ENCODE data around the gene CAMTA1.

CAMTA1 gene

DNA sequence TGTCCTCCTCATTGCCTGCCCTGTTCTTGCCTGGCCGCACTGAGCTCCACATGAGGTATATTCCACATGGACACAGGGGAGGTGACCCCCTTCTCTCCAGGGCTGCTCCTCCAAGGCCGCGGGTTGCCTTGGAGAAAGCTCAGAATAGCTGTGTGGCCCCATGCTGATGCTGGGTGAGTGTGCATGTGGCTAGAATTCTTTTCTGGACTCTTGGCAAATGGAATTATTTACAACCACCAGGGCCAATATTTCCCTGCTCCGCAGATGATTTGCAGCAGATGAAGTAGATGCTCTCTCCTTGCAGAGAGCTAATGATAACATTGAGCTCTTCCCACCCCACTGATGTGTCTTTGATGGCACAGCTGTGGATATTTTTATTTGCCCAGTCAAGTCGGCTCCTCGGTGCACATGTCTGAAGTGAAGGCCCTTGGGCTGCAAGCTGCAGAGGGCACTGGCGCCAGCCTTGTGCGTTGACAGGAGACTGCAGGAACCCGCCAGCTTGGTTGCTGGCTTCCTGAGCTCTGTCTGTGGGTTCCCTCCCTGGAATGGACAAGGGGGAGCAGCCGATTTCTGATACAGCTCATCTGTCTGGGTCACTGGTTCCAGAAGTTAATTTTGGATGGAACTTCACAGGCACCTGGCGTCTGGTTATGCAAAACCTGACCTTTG is 581.2 kb downstream of the CAMTA1 start:
- Histone ChIP-seq H4K20me1 (ENCODE audit: low read depth, low read length) (no peaks in the 10 kb centered on the region), H3K27me3 (ENCODE audit: low read length) (no peaks in the 10 kb centered on the region), H3K4me3 (ENCODE audit: insufficient read depth, low read length, poor library complexity, severe bottlenecking) (no peak overlapping the region), H2AFZ (ENCODE audit: low read depth, low read length, severe bottlenecking) (no peak overlapping the region), H3K27ac (ENCODE audit: low read depth, low read length) (no peak overlapping the region), H3K9me3 (ENCODE audit: insufficient read depth, low read length) (no peaks in the 10 kb centered on the region), H3K36me3 (ENCODE audit: low read length) (no peaks in the 10 kb centered on the region), H3K9ac (ENCODE audit: low read length) (no peak overlapping the region), H3K79me2 (ENCODE audit: insufficient read depth, low read length) (no peaks in the 10 kb centered on the region), H3K4me2 (ENCODE audit: low read depth, low read length, poor library complexity, severe bottlenecking) (no peak overlapping the region), H3K9me2 (replicated peaks; ENCODE audit: insufficient read depth, low read length) (no peaks in the 10 kb centered on the region), H3F3A (ENCODE audit: insufficient read depth) (no peaks in the 10 kb centered on the region)
- TF ChIP-seq, protein P1, sequence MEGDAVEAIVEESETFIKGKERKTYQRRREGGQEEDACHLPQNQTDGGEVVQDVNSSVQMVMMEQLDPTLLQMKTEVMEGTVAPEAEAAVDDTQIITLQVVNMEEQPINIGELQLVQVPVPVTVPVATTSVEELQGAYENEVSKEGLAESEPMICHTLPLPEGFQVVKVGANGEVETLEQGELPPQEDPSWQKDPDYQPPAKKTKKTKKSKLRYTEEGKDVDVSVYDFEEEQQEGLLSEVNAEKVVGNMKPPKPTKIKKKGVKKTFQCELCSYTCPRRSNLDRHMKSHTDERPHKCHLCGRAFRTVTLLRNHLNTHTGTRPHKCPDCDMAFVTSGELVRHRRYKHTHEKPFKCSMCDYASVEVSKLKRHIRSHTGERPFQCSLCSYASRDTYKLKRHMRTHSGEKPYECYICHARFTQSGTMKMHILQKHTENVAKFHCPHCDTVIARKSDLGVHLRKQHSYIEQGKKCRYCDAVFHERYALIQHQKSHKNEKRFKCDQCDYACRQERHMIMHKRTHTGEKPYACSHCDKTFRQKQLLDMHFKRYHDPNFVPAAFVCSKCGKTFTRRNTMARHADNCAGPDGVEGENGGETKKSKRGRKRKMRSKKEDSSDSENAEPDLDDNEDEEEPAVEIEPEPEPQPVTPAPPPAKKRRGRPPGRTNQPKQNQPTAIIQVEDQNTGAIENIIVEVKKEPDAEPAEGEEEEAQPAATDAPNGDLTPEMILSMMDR (IDR thresholded peaks at IDR 0.05; ENCODE audit: insufficient read depth, low read length, poor library complexity, severe bottlenecking), result no peak
- no peak for TF ChIP-seq EZH2phosphoT487 (conservative IDR thresholded peaks at IDR 0.05; ENCODE audit: low read length)

DNA sequence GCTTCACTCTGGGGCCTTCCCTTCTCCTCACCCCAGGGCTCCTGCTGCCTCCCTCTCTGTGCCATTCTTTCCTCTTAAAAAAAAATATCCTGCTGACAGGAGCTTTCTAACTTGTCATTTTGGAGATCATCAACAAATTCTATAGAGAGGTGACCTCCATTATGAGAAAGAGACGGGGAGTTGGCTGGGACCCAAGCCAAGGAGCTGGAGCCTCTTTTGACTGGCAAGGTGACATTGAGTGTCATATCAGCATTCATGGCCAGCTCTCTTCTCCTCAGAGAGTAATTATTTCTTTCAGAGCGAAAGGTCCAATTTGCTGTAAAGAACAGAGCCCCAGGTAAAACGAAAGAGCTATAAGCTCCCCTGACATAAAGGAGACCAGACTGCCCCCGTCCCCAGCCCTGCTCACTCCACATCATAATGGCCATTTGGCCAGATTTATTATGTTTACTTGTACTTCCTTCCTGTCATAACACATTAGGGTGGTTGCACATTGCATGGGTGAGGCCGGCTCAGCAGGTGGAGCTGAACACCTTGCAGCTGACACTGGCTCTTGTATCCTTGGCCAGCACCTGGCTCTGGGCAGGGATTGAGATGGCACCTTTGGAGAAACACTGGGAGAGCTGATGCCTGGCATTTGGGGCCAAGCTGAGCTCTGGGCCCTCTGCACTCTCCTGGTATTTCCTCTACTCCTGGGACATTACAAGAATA is 581.9 kb downstream of the CAMTA1 start:
- no peaks in the 10 kb centered on the region for H4K20me1 ChIP-seq (ENCODE audit: low read depth, low read length)
- H3K9me2 ChIP-seq (replicated peaks; ENCODE audit: insufficient read depth, low read length), result no peaks in the 10 kb centered on the region
- H3K4me3 ChIP-seq (ENCODE audit: insufficient read depth, low read length, poor library complexity, severe bottlenecking), result no peak overlapping the region
- no peaks in the 10 kb centered on the region for H3K27me3 ChIP-seq (ENCODE audit: low read length)
- no peak overlapping the region for H3K9ac ChIP-seq (ENCODE audit: low read length)
- H3F3A ChIP-seq (ENCODE audit: insufficient read depth), result no peaks in the 10 kb centered on the region
- H3K4me2 ChIP-seq (ENCODE audit: low read depth, low read length, poor library complexity, severe bottlenecking), result no peak overlapping the region
- no peaks in the 10 kb centered on the region for H3K9me3 ChIP-seq (ENCODE audit: insufficient read depth, low read length)
- H3K27ac ChIP-seq (ENCODE audit: low read depth, low read length), result no peak overlapping the region
- TF ChIP-seq, protein P1 (IDR thresholded peaks at IDR 0.05; ENCODE audit: insufficient read depth, low read length, poor library complexity, severe bottlenecking), result no peak
- no peak for TF ChIP-seq EZH2phosphoT487 (conservative IDR thresholded peaks at IDR 0.05; ENCODE audit: low read length)
- H3K79me2 ChIP-seq (ENCODE audit: insufficient read depth, low read length), result no peaks in the 10 kb centered on the region
- H2AFZ ChIP-seq (ENCODE audit: low read depth, low read length, severe bottlenecking), result no peak overlapping the region
- H3K36me3 ChIP-seq (ENCODE audit: low read length), result no peaks in the 10 kb centered on the region

GRCh38 chr1:7369866-7370265 is 584.6 kb downstream of the CAMTA1 start:
- no peak for TF ChIP-seq EZH2phosphoT487 (conservative IDR thresholded peaks at IDR 0.05; ENCODE audit: low read length)
- TF ChIP-seq, protein P1 (IDR thresholded peaks at IDR 0.05; ENCODE audit: insufficient read depth, low read length, poor library complexity, severe bottlenecking), result no peak
- Histone ChIP-seq H3K4me3 (ENCODE audit: insufficient read depth, low read length, poor library complexity, severe bottlenecking) (no peak overlapping the region), H3K36me3 (ENCODE audit: low read length) (no peaks in the 10 kb centered on the region), H4K20me1 (ENCODE audit: low read depth, low read length) (no peaks in the 10 kb centered on the region), H3F3A (ENCODE audit: insufficient read depth) (no peaks in the 10 kb centered on the region), H3K27ac (ENCODE audit: low read depth, low read length) (no peak overlapping the region), H3K79me2 (ENCODE audit: insufficient read depth, low read length) (no peaks in the 10 kb centered on the region), H3K9me3 (ENCODE audit: insufficient read depth, low read length) (no peaks in the 10 kb centered on the region), H3K4me2 (ENCODE audit: low read depth, low read length, poor library complexity, severe bottlenecking) (no peak overlapping the region), H3K27me3 (ENCODE audit: low read length) (no peaks in the 10 kb centered on the region), H3K9ac (ENCODE audit: low read length) (no peak overlapping the region), H2AFZ (ENCODE audit: low read depth, low read length, severe bottlenecking) (no peak overlapping the region), H3K9me2 (replicated peaks; ENCODE audit: insufficient read depth, low read length) (no peaks in the 10 kb centered on the region)

All from SU-DHL-6 (cell line).